ENCODE data around the gene PARD3B.

DNA sequence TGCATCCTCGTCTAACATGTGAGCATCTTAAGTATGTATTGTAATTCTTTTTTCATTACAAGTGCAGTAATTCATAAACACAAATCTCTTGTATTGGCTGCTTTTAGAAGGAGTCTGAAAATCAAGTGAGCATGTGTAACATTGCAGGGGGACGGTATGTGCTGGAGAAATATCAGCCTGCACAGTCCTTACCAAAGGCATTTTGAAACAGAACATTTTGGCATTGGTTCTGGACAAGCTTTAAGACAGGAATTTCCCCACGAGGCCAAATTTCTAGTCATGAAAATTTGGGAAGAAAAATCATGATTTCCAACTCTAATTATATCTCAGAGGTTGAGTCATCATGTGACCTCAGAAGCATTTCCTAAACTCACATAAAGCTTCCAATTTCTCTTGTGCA lies 1112.3 kb downstream of the PARD3B start:
- TF ChIP-seq, protein P1, sequence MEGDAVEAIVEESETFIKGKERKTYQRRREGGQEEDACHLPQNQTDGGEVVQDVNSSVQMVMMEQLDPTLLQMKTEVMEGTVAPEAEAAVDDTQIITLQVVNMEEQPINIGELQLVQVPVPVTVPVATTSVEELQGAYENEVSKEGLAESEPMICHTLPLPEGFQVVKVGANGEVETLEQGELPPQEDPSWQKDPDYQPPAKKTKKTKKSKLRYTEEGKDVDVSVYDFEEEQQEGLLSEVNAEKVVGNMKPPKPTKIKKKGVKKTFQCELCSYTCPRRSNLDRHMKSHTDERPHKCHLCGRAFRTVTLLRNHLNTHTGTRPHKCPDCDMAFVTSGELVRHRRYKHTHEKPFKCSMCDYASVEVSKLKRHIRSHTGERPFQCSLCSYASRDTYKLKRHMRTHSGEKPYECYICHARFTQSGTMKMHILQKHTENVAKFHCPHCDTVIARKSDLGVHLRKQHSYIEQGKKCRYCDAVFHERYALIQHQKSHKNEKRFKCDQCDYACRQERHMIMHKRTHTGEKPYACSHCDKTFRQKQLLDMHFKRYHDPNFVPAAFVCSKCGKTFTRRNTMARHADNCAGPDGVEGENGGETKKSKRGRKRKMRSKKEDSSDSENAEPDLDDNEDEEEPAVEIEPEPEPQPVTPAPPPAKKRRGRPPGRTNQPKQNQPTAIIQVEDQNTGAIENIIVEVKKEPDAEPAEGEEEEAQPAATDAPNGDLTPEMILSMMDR (conservative IDR thresholded peaks at IDR 0.05; ENCODE audit: low read depth, low read length): no peak
- TF ChIP-seq EZH2 (IDR thresholded peaks at IDR 0.05; ENCODE audit: low read length, unreplicated experiment): no peak
- TF ChIP-seq EZH2phosphoT487 (IDR thresholded peaks at IDR 0.05; ENCODE audit: borderline replicate concordance, low read length): no peak

All from PC-3 (cell line).